Ovary (tissue), 3 donors: ENCODE data around the gene HP1BP3.

Experiments
- EP300 ChIP-seq: sonication (generic); formaldehyde crosslinking; IDR thresholded peaks from one replicate; pipeline ENCODE4 v1.6.1; 2017; ENCODE audit warnings: antibody characterized with exemption
- POLR2A ChIP-seq: fragments of 450-650 bp; IDR thresholded peaks from one replicate; pipeline ENCODE4 v1.6.1; 2017; ENCODE audit warnings: antibody characterized with exemption, mild to moderate bottlenecking, moderate library complexity
- TF ChIP-seq, protein P1 (sequence below), 3 donors: fragments of 450-650 bp in 2 of 3; fragments of 200-600 bp in 1 of 3; IDR thresholded peaks; one replicate each; pipeline versions ENCODE4 v1.5.1 to v1.8.0; 2016 to 2022; ENCODE audit warnings: antibody characterized with exemption in 3 of 3, mild to moderate bottlenecking in 1 of 3
- donor health status: DM: no; HTN: no; CAD: no.

DNA sequence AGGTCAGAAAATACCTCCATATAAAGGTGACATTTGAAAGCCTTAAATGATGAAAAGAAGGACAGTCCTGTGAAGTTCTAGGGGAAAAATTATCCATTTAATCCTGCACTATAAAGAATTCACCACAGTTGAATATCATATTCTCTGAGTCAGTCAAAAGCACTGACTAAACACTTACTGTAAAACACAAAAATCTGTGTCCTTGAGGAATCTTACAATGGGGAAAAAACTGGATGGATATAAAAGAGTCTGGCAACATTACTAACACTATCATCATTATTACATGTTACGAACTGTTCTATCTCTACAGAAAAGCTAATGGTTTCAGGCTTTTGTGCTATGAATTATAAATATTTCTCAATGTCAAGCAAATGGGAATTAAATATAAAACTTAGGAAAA lies 42.4 kb upstream of the HP1BP3 start:
- TF ChIP-seq, protein P1, sequence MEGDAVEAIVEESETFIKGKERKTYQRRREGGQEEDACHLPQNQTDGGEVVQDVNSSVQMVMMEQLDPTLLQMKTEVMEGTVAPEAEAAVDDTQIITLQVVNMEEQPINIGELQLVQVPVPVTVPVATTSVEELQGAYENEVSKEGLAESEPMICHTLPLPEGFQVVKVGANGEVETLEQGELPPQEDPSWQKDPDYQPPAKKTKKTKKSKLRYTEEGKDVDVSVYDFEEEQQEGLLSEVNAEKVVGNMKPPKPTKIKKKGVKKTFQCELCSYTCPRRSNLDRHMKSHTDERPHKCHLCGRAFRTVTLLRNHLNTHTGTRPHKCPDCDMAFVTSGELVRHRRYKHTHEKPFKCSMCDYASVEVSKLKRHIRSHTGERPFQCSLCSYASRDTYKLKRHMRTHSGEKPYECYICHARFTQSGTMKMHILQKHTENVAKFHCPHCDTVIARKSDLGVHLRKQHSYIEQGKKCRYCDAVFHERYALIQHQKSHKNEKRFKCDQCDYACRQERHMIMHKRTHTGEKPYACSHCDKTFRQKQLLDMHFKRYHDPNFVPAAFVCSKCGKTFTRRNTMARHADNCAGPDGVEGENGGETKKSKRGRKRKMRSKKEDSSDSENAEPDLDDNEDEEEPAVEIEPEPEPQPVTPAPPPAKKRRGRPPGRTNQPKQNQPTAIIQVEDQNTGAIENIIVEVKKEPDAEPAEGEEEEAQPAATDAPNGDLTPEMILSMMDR (IDR thresholded peaks at IDR 0.05) = no peak
- TF ChIP-seq POLR2A = no peak
- no peak for TF ChIP-seq EP300
